ENCODE results near the gene ODR4. TPM values are rescaled to one million over a fixed set of nuclear protein-coding genes. Genes with fewer than 3 reads are reported as not detected.

Gene ODR4
- total RNA-seq, result 19.0 and 19.9 TPM in 2 replicates

DNA sequence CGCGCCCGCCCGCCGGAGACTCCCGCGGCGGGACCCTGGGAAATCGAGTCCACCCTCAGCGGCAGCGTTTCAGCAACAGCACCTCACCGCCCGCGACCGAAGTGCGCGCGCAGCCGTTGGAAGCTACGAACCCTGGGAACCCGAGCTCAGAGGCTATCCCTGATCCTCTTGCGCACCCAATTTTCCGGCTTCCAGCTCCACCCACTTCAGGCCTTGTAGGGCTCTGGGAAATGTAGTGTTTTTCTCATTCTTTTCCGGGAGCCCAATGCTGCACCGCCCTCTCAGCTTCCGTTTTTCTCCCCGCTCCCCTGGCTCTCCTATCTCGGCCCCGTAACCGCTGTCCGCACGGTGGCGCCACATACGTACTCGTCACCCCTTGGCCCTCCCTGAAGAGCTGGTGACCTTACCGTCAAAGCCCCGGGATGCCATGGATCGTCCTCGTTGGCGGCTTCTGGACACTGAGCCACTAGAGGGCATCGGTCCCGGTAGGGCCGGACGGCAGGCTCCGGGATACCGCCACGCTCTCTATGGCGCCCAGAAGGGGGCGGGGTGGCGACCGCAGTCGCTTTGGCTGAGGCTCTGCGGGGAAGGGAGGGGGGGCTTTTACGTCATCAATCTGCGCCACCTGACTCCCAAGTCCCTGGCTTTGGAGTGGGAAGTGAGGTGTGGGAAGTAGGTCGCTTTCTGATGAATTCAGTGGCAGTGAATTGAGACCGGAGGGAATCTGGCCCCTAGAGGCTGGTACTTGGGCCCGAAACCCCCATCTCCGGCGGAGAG, at the start of gene ODR4, which contains the start of gene TPR:
Gene ODR4, plus strand, starts transcription at position 687 of the 777 bp plus-strand sequence. CDS start 3,948 bp downstream, outside the sequence.
Gene TPR, minus strand, starts transcription at position 102 of the 777 bp plus-strand sequence. CDS start 225 bp downstream, outside the sequence.

DNA sequence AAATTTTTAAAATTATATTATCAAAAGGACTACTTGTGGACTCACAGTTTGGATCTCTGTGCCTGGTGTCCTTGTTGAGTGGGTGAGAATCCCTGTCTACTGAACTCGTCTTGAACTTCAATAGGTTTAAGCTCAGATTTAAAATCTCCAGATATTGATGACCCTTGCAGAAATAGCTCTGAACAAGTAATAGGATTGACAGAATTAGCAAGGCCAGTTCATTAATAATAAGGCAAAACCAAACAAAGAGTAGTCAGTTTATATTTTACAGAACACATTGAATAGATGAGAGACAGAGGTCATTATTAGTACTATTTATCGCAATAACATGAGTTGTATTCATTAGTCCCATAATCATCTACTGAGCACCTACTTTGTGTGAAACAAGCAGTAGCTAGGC, 85.4 kb downstream of the ODR4 start, which contains the start of gene PDC:
Gene PDC, minus strand, starts transcription at position 101 of the 400 bp plus-strand sequence. CDS start 11,655 bp downstream, outside the sequence.

Other genes starting within 250 kb of the ODR4 start
- 0.17 and 2.2 TPM in 2 replicates for gene PRG4, start 79.6 kb upstream of the ODR4 start, total RNA-seq
- 86.3 and 97.8 TPM in 2 replicates for gene TPR, start 585 bp upstream of the ODR4 start, total RNA-seq
- gene PDC, start 85.3 kb downstream of the ODR4 start, total RNA-seq, result 0.07 TPM in 1 of 2 replicates, not detected in the other